HFFc6 (cell line): ENCODE results near the gene CYP27A1. TPM values are rescaled to one million over a fixed set of nuclear protein-coding genes. Genes with fewer than 3 reads are reported as not detected.

Experiments used
- DNase-seq: peaks from one replicate; pipeline ENCODE4 v3.0.0-alpha.2; 2018
- H3K27ac Mint-ChIP-seq: 2 replicates; pipeline ENCODE4 v1.8.0; 2020; ENCODE audit warnings: mild to moderate bottlenecking, mixed read lengths
- H3K27me3 Mint-ChIP-seq: 2 replicates; pipeline ENCODE4 v1.8.0; 2021; ENCODE audit warnings: mild to moderate bottlenecking, moderate library complexity, mixed read lengths; ENCODE audit not compliant: insufficient read depth
- H3K36me3 Mint-ChIP-seq: 2 replicates; pipeline ENCODE4 v1.8.0; 2021; ENCODE audit warnings: low read depth, mixed read lengths
- H3K4me1 Mint-ChIP-seq: 2 replicates; pipeline ENCODE4 v1.8.0; 2020; ENCODE audit warnings: low read depth, mixed read lengths
- H3K4me3 Mint-ChIP-seq: 2 replicates; pipeline ENCODE4 v1.8.0; 2020; ENCODE audit warnings: mild to moderate bottlenecking, moderate library complexity, mixed read lengths
- H3K9me3 Mint-ChIP-seq: 2 replicates; pipeline ENCODE4 v1.8.0; 2020; ENCODE audit warnings: mild to moderate bottlenecking, mixed read lengths
- total RNA-seq, 6 experiments: library from RNA; stranded (reverse); fragmentation: NEBNext Ultra II Directional; extraction: Animal tissue kit (Norgen Biotek cat#: 25700); gene quantifications; 2 replicates in 1 of 6; 3 replicates in 5 of 6; pipeline ENCODE4 v1.2.3, GENCODE V29; 2021
- TF ChIP-seq, protein P1 (sequence below): fragments of 200-600 bp; sonication (generic); IDR thresholded peaks from 2 replicates; pipeline ENCODE4 v1.5.0; 2021; ENCODE audit warnings: antibody characterized with exemption, mild to moderate bottlenecking

Gene CYP27A1
- total RNA-seq, 6 experiments from 2014 or later, result 0.18 to 0.26 (median 0.21) TPM; not detected in 2

GRCh38 chr2:218806346-218806978, 24.5 kb downstream of the CYP27A1 start:
- Mint-ChIP-seq H3K4me1 (peaks cover 17% of the 10 kb centered on the region), H3K4me3 (no peak overlapping the region; the same call in 1 of the 2 replicates), H3K36me3 (peaks cover 8% of the 10 kb centered on the region), H3K9me3 (peaks cover 8% of the 10 kb centered on the region; the same call in 1 of the 2 replicates), H3K27ac (peak overlapping the region; percentile 81), H3K27me3 (peaks cover 5% of the 10 kb centered on the region; the same call in 1 of the 2 replicates)
- peak; percentile 97 for DNase-seq
- TF ChIP-seq, protein P1, sequence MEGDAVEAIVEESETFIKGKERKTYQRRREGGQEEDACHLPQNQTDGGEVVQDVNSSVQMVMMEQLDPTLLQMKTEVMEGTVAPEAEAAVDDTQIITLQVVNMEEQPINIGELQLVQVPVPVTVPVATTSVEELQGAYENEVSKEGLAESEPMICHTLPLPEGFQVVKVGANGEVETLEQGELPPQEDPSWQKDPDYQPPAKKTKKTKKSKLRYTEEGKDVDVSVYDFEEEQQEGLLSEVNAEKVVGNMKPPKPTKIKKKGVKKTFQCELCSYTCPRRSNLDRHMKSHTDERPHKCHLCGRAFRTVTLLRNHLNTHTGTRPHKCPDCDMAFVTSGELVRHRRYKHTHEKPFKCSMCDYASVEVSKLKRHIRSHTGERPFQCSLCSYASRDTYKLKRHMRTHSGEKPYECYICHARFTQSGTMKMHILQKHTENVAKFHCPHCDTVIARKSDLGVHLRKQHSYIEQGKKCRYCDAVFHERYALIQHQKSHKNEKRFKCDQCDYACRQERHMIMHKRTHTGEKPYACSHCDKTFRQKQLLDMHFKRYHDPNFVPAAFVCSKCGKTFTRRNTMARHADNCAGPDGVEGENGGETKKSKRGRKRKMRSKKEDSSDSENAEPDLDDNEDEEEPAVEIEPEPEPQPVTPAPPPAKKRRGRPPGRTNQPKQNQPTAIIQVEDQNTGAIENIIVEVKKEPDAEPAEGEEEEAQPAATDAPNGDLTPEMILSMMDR, result no peak

GRCh38 chr2:218807626-218808025, 25.7 kb downstream of the CYP27A1 start:
- Mint-ChIP-seq H3K4me1 (peaks cover 17% of the 10 kb centered on the region), H3K27me3 (peaks cover 12% of the 10 kb centered on the region), H3K36me3 (peaks cover 8% of the 10 kb centered on the region), H3K9me3 (peaks cover 8% of the 10 kb centered on the region; the same call in 1 of the 2 replicates), H3K27ac (no peak overlapping the region), H3K4me3 (no peak overlapping the region)
- TF ChIP-seq, protein P1, result no peak
- DNase-seq, result no peak

DNA sequence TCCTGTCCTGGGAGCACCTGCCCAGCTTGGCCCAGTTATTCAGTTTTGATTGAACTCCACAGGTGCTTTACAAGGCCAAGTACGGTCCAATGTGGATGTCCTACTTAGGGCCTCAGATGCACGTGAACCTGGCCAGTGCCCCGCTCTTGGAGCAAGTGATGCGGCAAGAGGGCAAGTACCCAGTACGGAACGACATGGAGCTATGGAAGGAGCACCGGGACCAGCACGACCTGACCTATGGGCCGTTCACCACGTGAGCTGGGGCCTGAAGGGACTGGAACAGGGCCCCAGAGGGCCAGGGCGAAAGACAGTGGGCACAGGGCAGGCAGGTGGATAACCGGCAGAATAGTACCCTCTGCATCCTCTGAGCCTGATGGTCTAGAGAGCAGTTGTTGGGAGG, 27.6 kb downstream of the CYP27A1 start:
- H3K27ac Mint-ChIP-seq, result no peak overlapping the region

GRCh38 chr2:218810256-218810655, 28.3 kb downstream of the CYP27A1 start:
- H3K4me1 Mint-ChIP-seq, result peaks cover 15% of the 10 kb centered on the region

More for the DNA sequence above, 27.6 kb downstream of the CYP27A1 start:
- Mint-ChIP-seq H3K36me3 (peaks cover 8% of the 10 kb centered on the region), H3K9me3 (peaks cover 8% of the 10 kb centered on the region; the same call in 1 of the 2 replicates), H3K4me1 (peaks cover 17% of the 10 kb centered on the region), H3K27me3 (peaks cover 27% of the 10 kb centered on the region), H3K4me3 (no peak overlapping the region)
- DNase-seq, result no peak
- TF ChIP-seq, protein P1, result no peak

GRCh38 chr2:218811382-218811781, 29.4 kb downstream of the CYP27A1 start:
- no peak for DNase-seq
- Mint-ChIP-seq H3K4me3 (no peak overlapping the region), H3K27ac (no peak overlapping the region), H3K36me3 (no peaks in the 10 kb centered on the region), H3K4me1 (peaks cover 4% of the 10 kb centered on the region), H3K27me3 (peaks cover 40% of the 10 kb centered on the region), H3K9me3 (no peaks in the 10 kb centered on the region)
- TF ChIP-seq, protein P1, result no peak

More at GRCh38 chr2:218810256-218810655, 28.3 kb downstream of the CYP27A1 start:
- Mint-ChIP-seq H3K9me3 (peaks cover 1% of the 10 kb centered on the region; the same call in 1 of the 2 replicates), H3K4me3 (no peak overlapping the region), H3K27ac (no peak overlapping the region), H3K27me3 (peaks cover 29% of the 10 kb centered on the region), H3K36me3 (peaks cover 1% of the 10 kb centered on the region)
- DNase-seq, result no peak
- TF ChIP-seq, protein P1, result no peak
